PC-9 (cell line): Measurements from ENCODE around the gene PHACTR1.

Experiments
- CTCF ChIP-seq: fragments of 200-600 bp; sonication (generic); conservative IDR thresholded peaks from 2 replicates; pipeline ENCODE4 v1.6.1; 2017; ENCODE audit warnings: mixed run types, antibody characterized with exemption, mild to moderate bottlenecking, moderate library complexity
- EZH2 ChIP-seq: fragments of 200-600 bp; sonication (generic); IDR thresholded peaks from 2 replicates; pipeline ENCODE4 v1.8.0; 2017; ENCODE audit warnings: antibody characterized with exemption, low read depth

- TF ChIP-seq CTCF = no peak
- TF ChIP-seq EZH2 = no peak
Measured at GRCh38 chr6:13285705-13286104, 569.1 kb downstream of the PHACTR1 start.
